Body of pancreas (tissue), 4 donors: Measurements from ENCODE around the gene PPP6R1. TPM values are rescaled to one million over a fixed set of nuclear protein-coding genes. Genes with fewer than 3 reads are reported as not detected.

ENCODE experiments used
- ATAC-seq: fragments of 150-250 bp; one replicate; pipeline ENCODE4 v1.9.1; 2016
- DNase-seq, 4 donors: peaks; one replicate each; pipeline ENCODE4 v3.0.0-alpha.2; 2019
- H3K27ac ChIP-seq, 4 donors: fragments of 200-600 bp; sonication (generic); 1 replicate in 3 of 4; 2 replicates in 1 of 4; pipeline versions ENCODE4 v1.5.1 to v1.6.1; 2016 to 2019; ENCODE audit warnings: mild to moderate bottlenecking in 1 of 4, mixed read lengths in 1 of 4, moderate library complexity in 1 of 4
- H3K27me3 ChIP-seq, 2 donors: fragments of 200-600 bp; sonication (generic); one replicate each; pipeline ENCODE4 v1.6.0; 2016; ENCODE audit warnings: mild to moderate bottlenecking in 1 of 2
- H3K36me3 ChIP-seq, 2 donors: fragments of 200-600 bp; sonication (generic); replicated peaks in 1 of 2; 2 replicates each; pipeline ENCODE4 v1.5.1; 2016; ENCODE audit warnings: low read depth in 2 of 2; ENCODE audit not compliant: insufficient read depth in 1 of 2
- H3K4me1 ChIP-seq: fragments of 200-600 bp; sonication (generic); one replicate; pipeline ENCODE4 v1.6.0; 2016
- H3K4me3 ChIP-seq, 2 donors: fragments of 200-600 bp; sonication (generic); 1 replicate in 1 of 2; 2 replicates in 1 of 2; pipeline ENCODE4 v1.5.1; 2016 to 2019
- H3K9me3 ChIP-seq, 3 donors: fragments of 200-600 bp; sonication (generic); 1 replicate in 2 of 3; 2 replicates in 1 of 3; pipeline ENCODE4 v1.5.1; 2016
- CTCF ChIP-seq, 7 experiments: fragments of 450-650 bp in 4 of 7; fragments of 200-600 bp in 3 of 7; sonication (generic) in 3 of 7; IDR thresholded peaks; one replicate each; pipeline ENCODE4 v1.5.1; 2016 to 2019; ENCODE audit warnings: antibody characterized with exemption in 7 of 7
- POLR2A ChIP-seq, 3 donors: fragments of 450-650 bp; IDR thresholded peaks; one replicate each; pipeline ENCODE4 v1.6.1; 2016; ENCODE audit warnings: antibody characterized with exemption in 3 of 3, mild to moderate bottlenecking in 2 of 3
- WGBS, 2 donors: methylation state at CpG; one replicate each; pipeline ENCODE4 v1.1.5; 2017; 5-methylcytosine and 5-hydroxymethylcytosine counted together
- intact Hi-C: fragments of 100-400 bp; cut with DNase I; formaldehyde crosslinking; loops from one replicate; pipeline ENCODE4 v1.15.1; 2023
- total RNA-seq, 2 donors: library from RNA; depleted of rRNA; stranded (reverse); fragments of >200 nt; gene quantifications; one replicate each; pipeline ENCODE4 v1.1.0, GENCODE V29; 2016

PPP6R1 gene
- total RNA-seq, 2 donors from 2014 or later: 19.2 to 20.8 TPM

- WGBS, 2 donors: 60 to 85% methylated on average over 7 of the region's 7 CpGs
- no peaks in the 10 kb centered on the region for H3K27me3 ChIP-seq
- intact Hi-C loops: no loop called here
- H3K4me1 ChIP-seq: peaks cover 36% of the 10 kb centered on the region
- H3K9me3 ChIP-seq: no peaks in the 10 kb centered on the region
- no peak for ATAC-seq
- TF ChIP-seq POLR2A (IDR thresholded peaks at IDR 0.05): no peak
- no peak for TF ChIP-seq CTCF (IDR thresholded peaks at IDR 0.05)
- no peak for DNase-seq
- no peak overlapping the region for H3K27ac ChIP-seq
- H3K4me3 ChIP-seq: no peak overlapping the region
- H3K36me3 ChIP-seq: no peaks in the 10 kb centered on the region
Measured at GRCh38 chr19:55213547-55213946, 45.3 kb downstream of the PPP6R1 start.

GRCh38 chr19:55212447-55212846 lies 46.4 kb downstream of the PPP6R1 start:
- H3K9me3 ChIP-seq: no peaks in the 10 kb centered on the region
- no peak overlapping the region for H3K4me3 ChIP-seq
- TF ChIP-seq POLR2A (IDR thresholded peaks at IDR 0.05): no peak
- TF ChIP-seq CTCF (IDR thresholded peaks at IDR 0.05): peak in 2 of 7 experiments; percentile 1 to 10
- WGBS, 2 donors: 79% methylated on average over 3 of the region's 3 CpGs
- no peaks in the 10 kb centered on the region for H3K27me3 ChIP-seq
- intact Hi-C loops: no loop called here
- no peaks in the 10 kb centered on the region for H3K36me3 ChIP-seq
- DNase-seq (peak in 1 of 4 donors; percentile 21), ATAC-seq (no peak)
- peaks cover 37% of the 10 kb centered on the region for H3K4me1 ChIP-seq
- no peak overlapping the region for H3K27ac ChIP-seq

GRCh38 chr19:55209693-55210472 lies 48.9 kb downstream of the PPP6R1 start:
- intact Hi-C loops: no loop called here
- Histone ChIP-seq H3K4me3 (no peak overlapping the region), H3K36me3 (no peaks in the 10 kb centered on the region), H3K9me3 (no peaks in the 10 kb centered on the region), H3K4me1 (peaks cover 37% of the 10 kb centered on the region), H3K27me3 (no peaks in the 10 kb centered on the region), H3K27ac (peak overlapping the region; percentile 79 to 92 (median 84))
- 64 to 67% methylated on average over 17 of the region's 17 CpGs for WGBS, 2 donors
- DNase-seq (peak; percentile 37 to 81 (median 66)), ATAC-seq (peak; percentile 68)
- no peak for TF ChIP-seq CTCF (IDR thresholded peaks at IDR 0.05)
- TF ChIP-seq POLR2A (IDR thresholded peaks at IDR 0.05): no peak

GRCh38 chr19:55208880-55209692 lies 49.7 kb downstream of the PPP6R1 start, which contains the start of gene PTPRH:
PTPRH (minus strand) TSS chr19:55209501; CDS start chr19:55209433, 68 bp downstream.
- intact Hi-C loops: no loop called here
- Histone ChIP-seq H3K4me3 (no peak within 1 kb of the TSS), H3K4me1 (peaks cover 37% of the 10 kb centered on the region), H3K27me3 (no peaks in the 10 kb centered on the region), H3K27ac (peak within 1 kb of the TSS; percentile 79 to 92 (median 84)), H3K9me3 (no peaks in the 10 kb centered on the region), H3K36me3 (no peaks in the 10 kb centered on the region)
- DNase-seq (peak; percentile 37 to 56 (median 47)), ATAC-seq (peak; percentile 16)
- no peak for TF ChIP-seq POLR2A (IDR thresholded peaks at IDR 0.05)
- no peak for TF ChIP-seq CTCF (IDR thresholded peaks at IDR 0.05)
- WGBS, 2 donors: 45 to 68% methylated on average over 6 to 17 of the region's 18 CpGs
